GM18526 (cell line): ENCODE measurements around the gene REPS2.

Experiments used
- POLR2A ChIP-seq: IDR thresholded peaks from 3 replicates; pipeline ENCODE4 v1.6.1; 2011; ENCODE audit not compliant: insufficient read length; ENCODE audit errors: extremely low read depth

The REPS2 gene

GRCh38 chrX:16946361-16946964, at the start of gene REPS2:
Gene REPS2, plus strand, starts transcription at chrX:16946658. Its CDS starts 204 bp downstream, at chrX:16946862.
- no peak for TF ChIP-seq POLR2A

GRCh38 chrX:16897445-16897844, 49.0 kb upstream of the REPS2 start:
- no peak for TF ChIP-seq POLR2A

DNA sequence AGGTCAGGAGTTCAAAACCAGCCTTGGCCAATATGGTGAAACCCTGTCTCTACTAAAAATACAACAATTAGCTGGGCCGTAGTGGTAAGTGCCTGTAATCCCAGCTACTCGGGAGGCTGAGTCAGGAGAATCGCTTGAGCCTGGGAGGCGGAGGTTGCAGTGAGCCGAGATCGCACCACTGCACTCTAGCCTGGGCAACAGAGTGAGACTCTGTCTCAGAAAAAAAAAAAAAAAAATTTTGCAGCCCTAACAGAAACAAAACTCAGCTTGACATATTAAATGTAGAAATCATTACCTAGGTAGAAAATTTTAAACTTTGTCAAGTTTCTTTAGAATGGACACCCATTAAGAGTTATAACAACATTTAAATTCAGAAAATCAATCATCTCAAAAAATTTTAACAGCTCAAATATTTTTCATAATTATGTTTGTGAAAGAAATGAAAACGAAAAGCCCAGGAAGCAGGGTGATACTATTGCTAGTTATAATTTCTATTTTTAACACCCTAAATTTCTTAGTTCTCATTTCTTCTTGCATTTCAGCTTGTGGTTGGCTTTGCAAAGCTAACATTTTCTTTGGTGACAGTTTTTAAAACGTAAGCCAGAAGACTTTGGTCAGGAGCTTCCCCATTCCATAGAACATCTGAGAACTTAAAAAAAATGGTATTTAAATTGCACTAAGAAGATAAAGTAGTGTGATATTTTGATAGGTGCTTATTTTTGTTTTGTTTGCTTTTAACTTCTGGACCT, 43.0 kb upstream of the REPS2 start:
- no peak for TF ChIP-seq POLR2A

- TF ChIP-seq POLR2A: no peak
Observed at GRCh38 chrX:16910376-16910775, 36.1 kb upstream of the REPS2 start.

DNA sequence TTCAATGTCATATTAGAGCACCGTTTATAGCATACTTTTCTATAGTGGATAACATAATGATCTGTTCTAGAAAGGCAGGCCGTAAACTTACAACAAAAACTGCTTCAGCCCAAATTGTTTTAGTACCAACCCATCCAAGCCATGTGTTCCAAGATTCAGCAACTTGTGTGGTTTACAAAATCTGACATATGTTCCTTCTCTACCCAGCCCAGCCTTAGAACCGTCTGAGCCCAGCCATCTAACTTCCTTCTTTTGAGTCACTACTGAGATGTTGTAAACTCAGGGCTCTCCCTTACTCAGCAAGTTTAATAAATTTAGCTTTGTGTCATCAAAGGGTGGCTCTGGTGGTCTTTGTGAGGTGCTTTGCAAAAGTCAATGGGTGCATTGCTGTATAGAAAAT, 32.4 kb upstream of the REPS2 start:
- no peak for TF ChIP-seq POLR2A

GRCh38 chrX:16916561-16916960, 29.9 kb upstream of the REPS2 start:
- no peak for TF ChIP-seq POLR2A

DNA sequence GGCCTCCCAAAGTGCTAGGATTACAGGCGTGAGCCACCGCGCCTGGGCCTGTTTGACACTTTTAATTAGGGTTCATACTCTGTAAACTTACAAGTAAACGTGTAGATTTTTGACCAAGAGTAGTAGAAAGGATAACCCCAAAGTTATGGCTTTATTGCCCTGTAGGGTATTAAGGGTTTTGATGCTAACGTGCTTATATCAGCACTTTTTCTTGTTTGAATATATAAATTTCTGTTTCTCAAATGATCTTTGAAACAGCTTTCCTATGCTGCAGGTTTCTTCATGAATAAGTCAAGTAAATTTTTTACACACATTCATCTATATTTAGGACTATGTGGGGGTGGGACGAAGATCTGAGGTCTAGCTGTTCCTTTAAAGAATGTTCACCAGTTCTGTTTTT, 29.3 kb upstream of the REPS2 start:
- no peak for TF ChIP-seq POLR2A

- TF ChIP-seq POLR2A: no peak
Observed at GRCh38 chrX:16918979-16919378, 27.5 kb upstream of the REPS2 start.

DNA sequence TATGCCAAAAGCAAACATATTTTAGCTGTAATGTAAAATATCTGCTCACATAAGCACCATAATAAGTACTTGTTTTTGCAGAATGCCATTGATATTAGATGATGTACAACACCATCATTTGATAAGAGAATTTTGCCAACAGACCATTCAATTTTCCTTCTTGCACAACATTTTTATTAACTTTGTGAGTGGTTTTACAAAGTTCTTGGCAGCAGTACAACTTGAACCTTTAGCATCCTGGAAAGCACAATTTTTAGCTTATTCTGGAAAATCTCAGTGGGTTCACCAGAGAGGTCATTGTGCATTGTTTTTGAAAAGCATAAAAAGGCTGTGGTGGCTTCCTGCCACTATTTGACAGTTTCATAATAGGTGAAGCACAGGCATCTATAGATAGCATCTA, 26.4 kb upstream of the REPS2 start:
- no peak for TF ChIP-seq POLR2A

DNA sequence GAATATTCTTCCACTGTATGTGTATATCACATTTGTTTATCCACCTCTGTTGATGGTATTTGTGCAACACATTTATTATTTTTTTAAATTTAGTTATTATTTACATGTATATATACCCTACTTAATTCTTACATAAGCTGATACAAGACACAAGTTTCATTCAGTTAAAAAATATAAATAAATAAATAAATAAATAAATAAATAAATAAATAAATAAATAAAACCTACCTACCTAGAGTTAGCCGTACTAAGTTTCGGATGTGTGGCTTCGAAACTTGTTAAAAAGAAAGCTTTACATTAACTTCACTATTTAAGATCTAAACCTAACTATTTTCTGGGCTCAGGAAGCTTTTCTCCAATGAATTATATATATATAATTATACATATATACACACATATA, 23.3 kb upstream of the REPS2 start:
- no peak for TF ChIP-seq POLR2A

- no peak for TF ChIP-seq POLR2A
Observed at GRCh38 chrX:16924631-16925480, 21.6 kb upstream of the REPS2 start.

DNA sequence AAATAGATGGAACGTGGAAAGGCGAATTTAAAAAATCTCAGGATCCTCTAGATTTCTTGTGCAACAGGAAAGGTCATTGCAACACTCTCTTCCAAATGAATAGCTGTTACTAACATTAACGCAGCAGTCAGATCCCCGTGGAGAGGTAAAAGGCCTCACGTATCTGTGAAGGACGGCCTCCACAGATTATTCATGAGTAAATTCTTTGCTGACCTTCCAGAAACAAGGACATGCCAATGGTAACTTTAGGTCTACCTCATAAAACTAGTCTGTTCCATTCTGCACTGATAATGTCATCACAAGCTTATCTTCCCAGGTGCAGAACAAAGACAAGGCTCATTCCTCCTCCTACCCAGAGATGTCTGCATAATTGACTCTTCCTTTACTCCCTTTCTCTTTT, 16.1 kb upstream of the REPS2 start:
- no peak for TF ChIP-seq POLR2A

DNA sequence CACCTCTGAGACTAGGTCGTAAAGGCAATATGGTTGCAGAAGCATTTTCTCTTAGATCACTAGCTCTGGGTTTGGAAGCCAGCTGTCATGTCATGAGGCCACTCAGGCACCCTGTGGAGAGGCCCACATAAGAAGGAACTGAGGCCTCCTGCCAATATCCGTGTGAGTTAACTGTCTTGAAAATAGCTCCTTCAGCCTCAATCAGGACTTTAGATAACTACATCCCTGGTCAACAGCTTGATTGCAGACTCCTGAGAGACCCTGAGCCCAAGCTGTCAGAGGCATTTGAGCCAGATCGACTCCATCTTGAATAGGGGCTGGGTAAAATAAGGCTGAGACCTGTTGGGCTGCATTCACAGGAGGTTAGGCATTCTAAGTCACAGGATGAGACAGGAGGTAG, 15.1 kb upstream of the REPS2 start:
- no peak for TF ChIP-seq POLR2A

DNA sequence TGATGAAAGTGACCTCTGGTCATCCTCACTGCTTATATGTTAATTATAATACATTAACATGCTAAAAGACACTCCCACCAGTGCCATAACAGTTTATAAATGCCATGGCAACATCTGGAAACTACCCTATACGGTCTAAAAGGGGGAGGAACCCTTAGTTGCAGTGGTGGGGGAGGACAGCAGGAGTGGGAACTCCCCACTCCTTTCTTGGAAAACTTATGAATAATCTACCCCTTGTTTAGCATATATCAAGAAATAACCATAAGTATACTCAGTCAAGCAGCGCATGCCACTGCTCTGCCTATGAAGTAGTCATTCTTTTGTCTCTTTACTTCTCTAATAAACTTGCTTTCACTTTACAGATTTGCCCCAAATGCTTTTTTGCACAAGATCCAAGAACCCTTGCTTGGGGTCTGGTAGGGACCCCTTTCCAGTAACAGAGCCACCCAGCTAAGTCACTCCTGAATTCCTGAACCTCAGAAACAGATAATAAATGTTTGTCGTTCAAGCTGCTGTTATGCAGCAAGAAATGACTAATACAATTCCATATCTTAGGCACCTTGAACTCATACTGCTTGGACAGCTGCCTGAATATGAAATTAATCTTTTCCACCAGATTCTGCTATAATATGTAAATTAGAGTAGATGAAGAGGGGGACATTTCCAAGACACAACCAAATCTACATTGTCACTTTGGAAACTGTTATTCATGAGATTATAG, 14.4 kb upstream of the REPS2 start:
- TF ChIP-seq POLR2A: no peak

- no peak for TF ChIP-seq POLR2A
Observed at GRCh38 chrX:16934185-16934584, 12.3 kb upstream of the REPS2 start.
